Measurements from ENCODE around the gene FGD5. TPM values are rescaled to one million over a fixed set of nuclear protein-coding genes. Genes with fewer than 3 reads are reported as not detected.

FGD5 gene
- total RNA-seq, 1 donor from 2014 or later, result 16.2 TPM

- Histone ChIP-seq H3K9me3 (no peaks in the 10 kb centered on the region), H3K4me1 (peaks cover 19% of the 10 kb centered on the region), H3K27me3 (no peaks in the 10 kb centered on the region), H3K27ac (no peak overlapping the region), H3K36me3 (no peaks in the 10 kb centered on the region), H3K4me3 (no peak overlapping the region)
- intact Hi-C loops (cut with DNase I), result no loop called here
- DNase-seq (ENCODE audit: extremely low spot score in 2 of 2), result no peak
- TF ChIP-seq, protein P1, sequence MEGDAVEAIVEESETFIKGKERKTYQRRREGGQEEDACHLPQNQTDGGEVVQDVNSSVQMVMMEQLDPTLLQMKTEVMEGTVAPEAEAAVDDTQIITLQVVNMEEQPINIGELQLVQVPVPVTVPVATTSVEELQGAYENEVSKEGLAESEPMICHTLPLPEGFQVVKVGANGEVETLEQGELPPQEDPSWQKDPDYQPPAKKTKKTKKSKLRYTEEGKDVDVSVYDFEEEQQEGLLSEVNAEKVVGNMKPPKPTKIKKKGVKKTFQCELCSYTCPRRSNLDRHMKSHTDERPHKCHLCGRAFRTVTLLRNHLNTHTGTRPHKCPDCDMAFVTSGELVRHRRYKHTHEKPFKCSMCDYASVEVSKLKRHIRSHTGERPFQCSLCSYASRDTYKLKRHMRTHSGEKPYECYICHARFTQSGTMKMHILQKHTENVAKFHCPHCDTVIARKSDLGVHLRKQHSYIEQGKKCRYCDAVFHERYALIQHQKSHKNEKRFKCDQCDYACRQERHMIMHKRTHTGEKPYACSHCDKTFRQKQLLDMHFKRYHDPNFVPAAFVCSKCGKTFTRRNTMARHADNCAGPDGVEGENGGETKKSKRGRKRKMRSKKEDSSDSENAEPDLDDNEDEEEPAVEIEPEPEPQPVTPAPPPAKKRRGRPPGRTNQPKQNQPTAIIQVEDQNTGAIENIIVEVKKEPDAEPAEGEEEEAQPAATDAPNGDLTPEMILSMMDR (IDR thresholded peaks at IDR 0.05), result no peak
- no peak for TF ChIP-seq POLR2AphosphoS5 (IDR thresholded peaks at IDR 0.05; ENCODE audit: insufficient read depth in 1 of 2, low read depth in 1 of 2)
Observed at GRCh38 chr3:14867936-14868570, 49.3 kb downstream of the FGD5 start.

DNA sequence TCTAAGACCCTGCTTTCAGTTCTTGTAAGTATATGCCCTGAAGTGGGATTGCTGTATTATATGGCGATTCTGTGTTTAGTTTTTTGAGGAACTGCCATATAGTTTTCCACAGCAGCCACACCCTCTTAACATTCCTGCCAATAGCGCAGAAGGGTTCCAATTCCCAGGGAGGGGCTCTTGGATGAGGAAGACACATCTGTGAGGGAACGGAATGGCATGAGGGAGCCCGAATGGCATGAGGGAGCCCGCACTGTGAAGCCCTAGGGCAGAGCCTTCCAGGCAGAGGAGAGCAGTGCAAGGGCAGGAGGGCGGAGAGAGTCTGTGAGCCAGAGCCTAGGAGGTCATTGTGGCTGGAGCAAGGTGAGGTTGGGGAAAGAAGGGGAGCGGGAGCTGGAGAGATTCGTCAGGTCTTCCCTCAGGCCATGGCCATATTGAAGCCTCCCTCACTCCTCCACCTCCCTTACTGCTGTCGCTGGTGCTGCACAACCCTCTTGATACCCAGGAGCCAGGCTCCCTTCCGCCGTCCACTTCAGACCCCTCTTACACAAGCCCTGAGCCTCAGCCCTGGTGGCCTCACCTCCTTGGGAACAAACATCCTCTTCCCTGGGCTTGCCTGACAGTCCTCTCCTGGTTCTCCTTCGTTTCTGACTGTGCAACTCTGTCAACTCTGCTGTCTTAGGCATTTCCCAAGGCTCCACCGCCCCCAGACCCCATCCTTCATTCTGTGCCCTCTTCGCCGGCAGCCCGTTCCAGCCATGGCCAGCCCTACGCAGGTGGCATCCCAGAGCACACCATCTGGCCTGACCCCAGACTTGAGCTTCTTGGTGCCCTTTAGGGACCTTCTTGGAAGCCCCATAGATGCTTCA lies 51.4 kb downstream of the FGD5 start:
- Histone ChIP-seq H3K27ac (no peak overlapping the region), H3K27me3 (no peaks in the 10 kb centered on the region), H3K36me3 (no peaks in the 10 kb centered on the region), H3K4me3 (no peak overlapping the region), H3K4me1 (peaks cover 19% of the 10 kb centered on the region), H3K9me3 (no peaks in the 10 kb centered on the region)
- TF ChIP-seq, protein P1 (IDR thresholded peaks at IDR 0.05), result no peak
- no peak for TF ChIP-seq POLR2A (IDR thresholded peaks at IDR 0.05)
- TF ChIP-seq POLR2AphosphoS5 (IDR thresholded peaks at IDR 0.05; ENCODE audit: insufficient read depth in 1 of 2, low read depth in 1 of 2), result no peak
- intact Hi-C loops (cut with DNase I), result no loop called here
- DNase-seq (ENCODE audit: extremely low spot score in 2 of 2), result no peak

DNA sequence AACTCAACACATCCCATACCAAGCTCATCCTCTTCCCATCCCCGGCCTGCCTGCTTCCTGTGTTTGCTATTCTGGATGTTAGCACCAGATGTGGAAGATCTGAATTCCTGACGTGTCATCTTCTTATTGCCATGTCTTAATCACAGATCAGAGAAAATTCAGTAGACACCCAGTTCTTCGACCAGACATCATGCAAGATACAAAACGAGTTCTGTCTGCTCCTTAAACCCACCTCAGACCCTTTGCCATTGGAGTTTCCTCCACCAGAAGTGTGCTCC lies 52.0 kb downstream of the FGD5 start:
- intact Hi-C loops (cut with DNase I), result no loop called here
- TF ChIP-seq, protein P1 (IDR thresholded peaks at IDR 0.05), result no peak
- TF ChIP-seq POLR2A (IDR thresholded peaks at IDR 0.05) (no peak), POLR2AphosphoS5 (IDR thresholded peaks at IDR 0.05; ENCODE audit: insufficient read depth in 1 of 2, low read depth in 1 of 2) (no peak)
- H3K27ac ChIP-seq, result no peak overlapping the region
- peaks cover 19% of the 10 kb centered on the region for H3K4me1 ChIP-seq
- DNase-seq (ENCODE audit: extremely low spot score in 2 of 2), result no peak
- no peaks in the 10 kb centered on the region for H3K27me3 ChIP-seq
- no peak overlapping the region for H3K4me3 ChIP-seq
- no peaks in the 10 kb centered on the region for H3K9me3 ChIP-seq
- no peaks in the 10 kb centered on the region for H3K36me3 ChIP-seq

DNA sequence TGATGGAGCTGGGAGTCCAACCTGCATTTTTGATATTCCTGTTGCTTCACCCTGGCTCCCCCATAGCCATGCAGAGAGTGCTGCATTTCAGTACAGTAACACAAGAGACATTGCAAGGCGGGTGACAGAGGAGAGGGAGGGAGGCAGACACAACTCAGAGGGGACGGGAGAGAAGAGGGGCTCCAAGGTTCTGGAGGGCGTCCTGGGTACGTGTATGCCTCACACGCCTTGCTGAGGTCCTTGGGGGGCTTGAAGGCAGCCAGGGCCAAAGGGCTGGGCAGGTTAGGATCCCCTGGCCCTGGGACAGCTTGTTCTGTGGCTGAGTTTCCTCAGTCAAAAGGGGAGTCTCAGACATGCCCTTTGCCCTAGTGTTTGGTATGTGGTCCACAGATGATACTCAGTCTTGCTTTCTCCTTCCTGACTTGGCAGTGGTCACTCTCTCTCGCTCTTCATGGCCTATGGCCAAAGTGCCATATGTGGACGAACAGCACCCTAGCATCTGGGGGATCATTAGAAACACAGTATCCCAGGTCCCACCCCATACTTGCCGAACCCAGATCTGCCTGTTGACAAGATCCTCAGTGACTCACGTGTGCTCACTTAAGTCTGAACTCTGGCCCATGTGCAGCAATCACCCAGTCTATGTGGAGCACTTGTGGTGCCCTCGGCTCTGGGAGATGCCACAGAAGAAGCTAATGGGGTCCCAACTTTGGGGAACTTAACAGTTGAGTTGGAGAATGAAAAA lies 52.9 kb downstream of the FGD5 start:
- intact Hi-C loops (cut with DNase I), result no loop called here
- no peak overlapping the region for H3K4me3 ChIP-seq
- H3K36me3 ChIP-seq, result no peaks in the 10 kb centered on the region
- H3K4me1 ChIP-seq, result peaks cover 24% of the 10 kb centered on the region
- no peaks in the 10 kb centered on the region for H3K27me3 ChIP-seq
- no peaks in the 10 kb centered on the region for H3K9me3 ChIP-seq
- H3K27ac ChIP-seq, result no peak overlapping the region
- no peak for DNase-seq (ENCODE audit: extremely low spot score in 2 of 2)
- TF ChIP-seq POLR2A (IDR thresholded peaks at IDR 0.05), result no peak
- TF ChIP-seq POLR2AphosphoS5 (IDR thresholded peaks at IDR 0.05; ENCODE audit: insufficient read depth in 1 of 2, low read depth in 1 of 2), result no peak
- TF ChIP-seq, protein P1 (IDR thresholded peaks at IDR 0.05), result no peak

Measured in vagina (tissue), 2 donors.